Activated CD4-positive, alpha-beta T cell treated with anti-CD3 and anti-CD28 coated beads, Interleukin-2, amount 10 ng/mL, durations not matched to agents 7 days and 5 days (primary cell): ENCODE measurements around the gene RPL32. TPM values are rescaled to one million over a fixed set of nuclear protein-coding genes. Genes with fewer than 3 reads are reported as not detected.
"Not testable (repeated sequence)": the region's sequence is repeated elsewhere in the genome, so short reads cannot be mapped to it uniquely, and the experiment has no call there.

Source experiments
- CTCF ChIA-PET: fragments of 350-600 bp; sonication (Branson Sonifier 250); formaldehyde crosslinking; loops from one replicate; lab custom pipeline; 2021; ENCODE audit warnings: antibody characterized with exemption; lab: Charles Lee
- POLR2A ChIA-PET: fragments of 350-600 bp; sonication (Branson Sonifier 250); formaldehyde crosslinking; loops from one replicate; lab custom pipeline; 2021; ENCODE audit warnings: antibody characterized with exemption; lab: Charles Lee
- DNase-seq: peaks from one replicate; pipeline ENCODE4 v3.0.0-alpha.2; 2020
- H3K27ac Mint-ChIP-seq: one replicate; pipeline ENCODE4 v1.8.0; 2021; ENCODE audit warnings: mild to moderate bottlenecking, moderate library complexity, mixed read lengths
- H3K27me3 Mint-ChIP-seq: one replicate; pipeline ENCODE4 v1.8.0; 2021; ENCODE audit warnings: mixed read lengths
- H3K36me3 Mint-ChIP-seq: one replicate; pipeline ENCODE4 v1.8.0; 2021; ENCODE audit warnings: low read depth, mixed read lengths
- H3K4me1 Mint-ChIP-seq: one replicate; pipeline ENCODE4 v1.8.0; 2021; ENCODE audit warnings: mixed read lengths
- H3K4me3 Mint-ChIP-seq: one replicate; pipeline ENCODE4 v1.8.0; 2021; ENCODE audit warnings: mild to moderate bottlenecking, moderate library complexity, mixed read lengths
- H3K9me3 Mint-ChIP-seq: one replicate; pipeline ENCODE4 v1.8.0; 2021; ENCODE audit warnings: mixed read lengths
- total RNA-seq, 2 experiments: library from RNA; stranded (reverse); gene quantifications; one replicate each; pipeline ENCODE4 v1.2.3, GENCODE V29; 2021

RPL32 gene
- total RNA-seq = 1,000 to 10,000 TPM; 2,113 to 2,760 TPM

GRCh38 chr3:12841149-12841969 lies at the start of gene RPL32:
RPL32 (minus strand) TSS chr3:12841565; CDS start chr3:12840237, 1,328 bp downstream.
- CTCF ChIA-PET = interaction anchor here (0.6 to 3.4 kb wide), 39 partner anchors 10 to 1597 kb away, joined by 3 to 37 read pairs (median 4); partner anchors contain the start of gene CAND2
- Mint-ChIP-seq H3K9me3 (no peaks in the 10 kb centered on the region), H3K36me3 (peaks cover 48% of the 10 kb centered on the region), H3K4me3 (peak within 1 kb of the TSS; percentile 98), H3K27ac (peak within 1 kb of the TSS; percentile 100), H3K27me3 (no peaks in the 10 kb centered on the region), H3K4me1 (peaks cover 50% of the 10 kb centered on the region)
- POLR2A ChIA-PET = interaction anchor here (0.6 to 1.3 kb wide), 2 partner anchors 31 to 45 kb away, joined by 3 to 5 read pairs; partner anchors contain the start of gene CAND2
- peak; percentile 89 for DNase-seq

- POLR2A ChIA-PET = no interaction called here
- DNase-seq = no peak
- CTCF ChIA-PET = interaction anchor here (0.7 to 3.9 kb wide), 8 partner anchors 9 to 81 kb away, joined by 3 to 19 read pairs (median 4); no protein-coding TSS in a partner anchor
- Mint-ChIP-seq H3K27me3 (peaks cover 32% of the 10 kb centered on the region), H3K36me3 (no peaks in the 10 kb centered on the region), H3K4me3 (no peak overlapping the region), H3K4me1 (peaks cover 22% of the 10 kb centered on the region), H3K27ac (no peak overlapping the region), H3K9me3 (no peaks in the 10 kb centered on the region)
Measured at GRCh38 chr3:12890610-12891390, 49.4 kb upstream of the RPL32 start.

GRCh38 chr3:12886736-12887135 lies 45.4 kb upstream of the RPL32 start:
- Mint-ChIP-seq H3K27ac (peak overlapping the region; percentile 50), H3K27me3 (peaks cover 34% of the 10 kb centered on the region), H3K4me3 (no peak overlapping the region), H3K4me1 (peaks cover 25% of the 10 kb centered on the region), H3K36me3 (no peaks in the 10 kb centered on the region), H3K9me3 (no peaks in the 10 kb centered on the region)
- POLR2A ChIA-PET = no interaction called here
- DNase-seq = no peak
- CTCF ChIA-PET = interaction anchor here (0.7 to 2.0 kb wide), 3 partner anchors 12 to 20 kb away, joined by 3 to 6 read pairs (median 3); no protein-coding TSS in a partner anchor

GRCh38 chr3:12886106-12886679 lies 44.8 kb upstream of the RPL32 start:
- H3K27ac Mint-ChIP-seq = peak overlapping the region; percentile 50
- peaks cover 24% of the 10 kb centered on the region for H3K4me1 Mint-ChIP-seq
- no peaks in the 10 kb centered on the region for H3K36me3 Mint-ChIP-seq
- peak overlapping the region; percentile 44 for H3K4me3 Mint-ChIP-seq
- POLR2A ChIA-PET = no interaction called here
- CTCF ChIA-PET = interaction anchor here (0.7 to 2.0 kb wide), 3 partner anchors 12 to 21 kb away, joined by 3 to 6 read pairs (median 3); no protein-coding TSS in a partner anchor
- H3K27me3 Mint-ChIP-seq = peaks cover 34% of the 10 kb centered on the region
- H3K9me3 Mint-ChIP-seq = no peaks in the 10 kb centered on the region
- DNase-seq = peak; percentile 28

GRCh38 chr3:12885583-12885930 lies 44.2 kb upstream of the RPL32 start:
- H3K9me3 Mint-ChIP-seq = no peaks in the 10 kb centered on the region
- H3K27ac Mint-ChIP-seq = no peak overlapping the region
- H3K4me3 Mint-ChIP-seq = no peak overlapping the region
- DNase-seq = no peak
- H3K4me1 Mint-ChIP-seq = peaks cover 24% of the 10 kb centered on the region
- ChIA-PET CTCF (interaction anchor here (2.0 kb wide), 1 partner anchor 11 kb away, joined by 6 read pairs; no protein-coding TSS in a partner anchor), POLR2A (no interaction called here)
- H3K36me3 Mint-ChIP-seq = no peaks in the 10 kb centered on the region
- H3K27me3 Mint-ChIP-seq = peaks cover 30% of the 10 kb centered on the region

- Mint-ChIP-seq H3K4me3 (no peak overlapping the region), H3K27ac (no peak overlapping the region), H3K9me3 (no peaks in the 10 kb centered on the region), H3K36me3 (no peaks in the 10 kb centered on the region), H3K27me3 (peaks cover 26% of the 10 kb centered on the region), H3K4me1 (peaks cover 24% of the 10 kb centered on the region)
- CTCF ChIA-PET = no interaction called here
- POLR2A ChIA-PET = no interaction called here
- DNase-seq = no peak
Measured at GRCh38 chr3:12884790-12885582, 43.6 kb upstream of the RPL32 start.

- H3K27ac Mint-ChIP-seq = no peak overlapping the region
Measured at GRCh38 chr3:12884186-12884680, 42.9 kb upstream of the RPL32 start.

GRCh38 chr3:12882336-12883310 lies 41.3 kb upstream of the RPL32 start:
- no peak overlapping the region for H3K4me3 Mint-ChIP-seq
- ChIA-PET POLR2A (interaction anchor here (0.6 kb wide), 1 partner anchor 91 kb away, joined by 3 read pairs; no protein-coding TSS in a partner anchor), CTCF (interaction anchor here (1.3 to 1.8 kb wide), 3 partner anchors 9 to 17 kb away, joined by 3 to 6 read pairs (median 5); no protein-coding TSS in a partner anchor)
- H3K9me3 Mint-ChIP-seq = no peaks in the 10 kb centered on the region
- H3K27me3 Mint-ChIP-seq = peaks cover 7% of the 10 kb centered on the region
- DNase-seq = no peak
- H3K27ac Mint-ChIP-seq = no peak overlapping the region
- no peaks in the 10 kb centered on the region for H3K36me3 Mint-ChIP-seq
- peaks cover 22% of the 10 kb centered on the region for H3K4me1 Mint-ChIP-seq

More at GRCh38 chr3:12884186-12884680, 42.9 kb upstream of the RPL32 start:
- Mint-ChIP-seq H3K27me3 (peaks cover 20% of the 10 kb centered on the region), H3K4me1 (peaks cover 22% of the 10 kb centered on the region), H3K4me3 (no peak overlapping the region), H3K9me3 (no peaks in the 10 kb centered on the region), H3K36me3 (no peaks in the 10 kb centered on the region)
- ChIA-PET POLR2A (no interaction called here), CTCF (interaction anchor here (1.3 to 1.8 kb wide), 3 partner anchors 8 to 15 kb away, joined by 3 to 6 read pairs (median 5); no protein-coding TSS in a partner anchor)
- no peak for DNase-seq

- Mint-ChIP-seq H3K27ac (peak overlapping the region; percentile 62), H3K4me1 (peaks cover 18% of the 10 kb centered on the region)
- H3K4me3 Mint-ChIP-seq, CTCF ChIA-PET, POLR2A ChIA-PET, DNase-seq, H3K9me3 Mint-ChIP-seq, H3K36me3 Mint-ChIP-seq, H3K27me3 Mint-ChIP-seq: not testable (repeated sequence)
Measured at GRCh38 chr3:12881858-12882257, 40.5 kb upstream of the RPL32 start.

GRCh38 chr3:12879191-12879815 lies 37.9 kb upstream of the RPL32 start:
- H3K27ac Mint-ChIP-seq = no peak overlapping the region
- no peaks in the 10 kb centered on the region for H3K9me3 Mint-ChIP-seq
- ChIA-PET POLR2A (no interaction called here), CTCF (interaction anchor here (1.0 kb wide), 2 partner anchors 12 to 13 kb away, joined by 4 read pairs; no protein-coding TSS in a partner anchor)
- H3K36me3 Mint-ChIP-seq = no peaks in the 10 kb centered on the region
- no peak overlapping the region for H3K4me3 Mint-ChIP-seq
- peaks cover 2% of the 10 kb centered on the region for H3K27me3 Mint-ChIP-seq
- DNase-seq = no peak
- no peaks in the 10 kb centered on the region for H3K4me1 Mint-ChIP-seq
